Tibial artery (tissue), 4 donors: Measurements from ENCODE around the gene C10orf67.

ENCODE experiments used
- DNase-seq, 2 donors: peaks; one replicate each; pipeline ENCODE4 v3.0.0-alpha.2; 2019
- H3K27ac ChIP-seq, 2 donors: fragments of 200-600 bp; sonication (generic) in 1 of 2; 1 replicate in 1 of 2; 2 replicates in 1 of 2; pipeline ENCODE4 v1.5.1; 2018 to 2019; ENCODE audit warnings: mild to moderate bottlenecking in 1 of 2
- H3K27me3 ChIP-seq, 2 donors: fragments of 200-600 bp; sonication (generic) in 1 of 2; one replicate each; pipeline versions ENCODE4 v1.5.1 to v1.6.0; 2016 to 2019
- H3K36me3 ChIP-seq, 3 donors: fragments of 200-600 bp; sonication (generic) in 2 of 3; one replicate each; pipeline ENCODE4 v1.5.1; 2016 to 2019; ENCODE audit warnings: mild to moderate bottlenecking in 2 of 3
- H3K4me1 ChIP-seq, 4 donors: fragments of 200-600 bp; sonication (generic) in 2 of 4; 1 replicate in 3 of 4; 2 replicates in 1 of 4; pipeline ENCODE4 v1.5.1; 2016 to 2019
- H3K4me3 ChIP-seq, 2 donors: fragments of 200-600 bp; sonication (generic) in 1 of 2; 1 replicate in 1 of 2; 2 replicates in 1 of 2; pipeline ENCODE4 v1.5.1; 2018 to 2019; ENCODE audit warnings: mild to moderate bottlenecking in 2 of 2
- H3K9me3 ChIP-seq, 3 donors: fragments of 200-600 bp; sonication (generic) in 1 of 3; one replicate each; pipeline ENCODE4 v1.5.1; 2016 to 2019
- intact Hi-C: fragments of 100-400 bp; cut with DNase I; formaldehyde crosslinking; loops from one replicate; pipeline ENCODE4 v1.15.0; 2023; ENCODE audit warnings: low total_unique reads
- TF ChIP-seq, protein P1 (sequence below), 2 experiments: fragments of 200-600 bp in 1 of 2; fragments of 450-650 bp in 1 of 2; IDR thresholded peaks; one replicate each; pipeline ENCODE4 v1.5.1; 2017 to 2019; ENCODE audit warnings: antibody characterized with exemption in 2 of 2, mild to moderate bottlenecking in 1 of 2, moderate library complexity in 1 of 2

Gene C10orf67

DNA sequence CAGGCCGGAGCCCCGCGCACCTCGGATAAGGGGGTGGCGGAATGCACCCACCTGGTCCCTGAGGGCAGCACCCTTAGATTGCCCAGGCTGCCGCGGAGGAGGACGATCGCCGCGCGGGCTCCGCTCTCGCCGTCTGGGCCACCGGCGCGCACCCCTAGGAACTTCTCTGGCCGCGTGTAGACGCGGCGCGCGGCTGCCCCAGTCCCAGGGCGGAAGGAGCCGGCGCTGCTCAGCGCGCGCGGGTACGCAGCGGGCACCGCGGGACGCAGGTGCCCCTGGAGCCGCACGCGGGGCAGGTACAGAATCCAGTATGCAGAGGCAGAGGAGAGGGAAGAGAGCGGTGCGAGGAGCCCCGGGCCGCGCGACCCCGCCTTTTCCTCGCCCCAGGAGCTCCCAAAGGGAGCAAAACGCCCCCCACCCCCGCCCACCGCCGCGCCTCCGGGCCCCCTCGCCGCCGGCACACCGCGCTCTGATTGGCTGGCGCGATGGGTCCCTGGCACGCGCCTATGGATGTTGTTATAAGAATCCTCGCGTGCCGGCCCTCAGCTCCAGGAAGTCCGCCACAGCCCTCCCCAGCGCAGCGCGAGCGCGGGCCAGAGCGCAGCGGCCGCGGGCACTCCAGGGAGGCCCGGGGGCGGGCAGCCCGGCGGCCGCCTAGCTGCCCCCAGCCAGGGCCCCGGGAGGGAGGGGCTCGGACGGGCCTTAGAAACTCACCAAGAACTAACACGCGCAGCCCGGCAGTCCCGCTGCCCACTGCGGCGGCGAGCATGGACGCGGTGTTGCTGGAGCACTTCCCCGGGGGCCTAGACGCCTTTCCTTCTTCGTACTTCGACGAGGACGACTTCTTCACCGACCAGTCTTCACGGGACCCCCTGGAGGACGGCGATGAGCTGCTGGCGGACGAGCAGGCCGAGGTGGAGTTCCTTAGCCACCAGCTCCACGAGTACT lies 152.6 kb downstream of the C10orf67 start, which contains the start of gene PTF1A:
PTF1A (plus strand) TSS at position 549 of the 948 bp plus-strand sequence; CDS start at position 768, 219 bp downstream.
- Histone ChIP-seq H3K4me3 (no peak within 1 kb of the TSS), H3K27me3 (peaks cover 0 to 79% of the 10 kb centered on the region in 2 donors), H3K4me1 (peaks cover 0 to 24% (median 15%) of the 10 kb centered on the region in 4 donors), H3K36me3 (no peaks in the 10 kb centered on the region), H3K27ac (no peak within 1 kb of the TSS), H3K9me3 (no peaks in the 10 kb centered on the region)
- TF ChIP-seq, protein P1, sequence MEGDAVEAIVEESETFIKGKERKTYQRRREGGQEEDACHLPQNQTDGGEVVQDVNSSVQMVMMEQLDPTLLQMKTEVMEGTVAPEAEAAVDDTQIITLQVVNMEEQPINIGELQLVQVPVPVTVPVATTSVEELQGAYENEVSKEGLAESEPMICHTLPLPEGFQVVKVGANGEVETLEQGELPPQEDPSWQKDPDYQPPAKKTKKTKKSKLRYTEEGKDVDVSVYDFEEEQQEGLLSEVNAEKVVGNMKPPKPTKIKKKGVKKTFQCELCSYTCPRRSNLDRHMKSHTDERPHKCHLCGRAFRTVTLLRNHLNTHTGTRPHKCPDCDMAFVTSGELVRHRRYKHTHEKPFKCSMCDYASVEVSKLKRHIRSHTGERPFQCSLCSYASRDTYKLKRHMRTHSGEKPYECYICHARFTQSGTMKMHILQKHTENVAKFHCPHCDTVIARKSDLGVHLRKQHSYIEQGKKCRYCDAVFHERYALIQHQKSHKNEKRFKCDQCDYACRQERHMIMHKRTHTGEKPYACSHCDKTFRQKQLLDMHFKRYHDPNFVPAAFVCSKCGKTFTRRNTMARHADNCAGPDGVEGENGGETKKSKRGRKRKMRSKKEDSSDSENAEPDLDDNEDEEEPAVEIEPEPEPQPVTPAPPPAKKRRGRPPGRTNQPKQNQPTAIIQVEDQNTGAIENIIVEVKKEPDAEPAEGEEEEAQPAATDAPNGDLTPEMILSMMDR (IDR thresholded peaks at IDR 0.05) = no peak
- intact Hi-C loops = no loop called here
- DNase-seq = no peak

DNA sequence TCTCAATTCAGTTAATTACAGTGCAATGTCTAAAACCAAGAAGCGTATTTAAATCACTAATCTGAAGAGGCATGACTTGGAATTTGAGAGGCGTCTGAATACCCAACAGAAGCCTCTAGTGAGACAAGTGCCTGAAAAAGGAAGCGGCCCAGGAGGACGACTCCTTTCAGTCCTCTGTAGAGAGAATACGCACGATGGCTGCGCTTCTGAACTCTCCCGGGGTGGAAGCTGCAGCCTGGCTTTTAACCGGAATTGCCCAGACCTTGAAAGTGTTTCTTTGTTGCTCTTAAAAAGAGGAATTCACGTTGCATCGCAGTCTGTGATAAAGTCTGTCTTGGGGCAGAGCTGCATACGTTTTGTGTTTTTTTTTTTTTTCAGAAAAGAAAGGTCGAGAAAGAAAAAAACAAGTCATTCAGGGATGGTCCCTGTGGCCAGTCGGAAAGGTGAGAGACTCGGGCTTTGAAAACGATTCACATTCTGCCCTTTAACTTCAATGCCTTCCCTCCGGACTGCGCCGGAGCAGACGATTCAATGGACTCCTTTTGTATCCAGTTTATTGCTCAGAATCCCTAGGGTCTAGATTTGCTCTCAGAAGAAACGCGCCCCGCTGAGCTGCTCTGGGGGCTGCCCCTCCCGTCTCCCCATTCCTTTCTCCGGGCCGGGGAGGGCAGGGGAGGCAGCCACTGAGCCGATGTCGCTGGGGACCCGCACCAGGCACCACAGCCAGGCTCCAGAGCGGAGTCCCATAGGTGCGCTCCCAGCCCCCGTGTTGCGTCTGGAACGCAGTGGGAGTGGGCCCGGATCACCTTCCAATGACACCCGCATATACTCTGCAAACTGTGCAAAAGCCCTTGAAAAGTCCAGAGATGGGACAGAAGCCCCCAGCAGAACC lies 153.5 kb downstream of the C10orf67 start:
- Histone ChIP-seq H3K9me3 (no peaks in the 10 kb centered on the region), H3K27me3 (peaks cover 0 to 70% of the 10 kb centered on the region in 2 donors), H3K4me1 (peaks cover 0 to 24% (median 15%) of the 10 kb centered on the region in 4 donors), H3K36me3 (no peaks in the 10 kb centered on the region), H3K27ac (no peak overlapping the region), H3K4me3 (no peak overlapping the region)
- intact Hi-C loops = no loop called here
- no peak for DNase-seq
- TF ChIP-seq, protein P1 (IDR thresholded peaks at IDR 0.05) = no peak

DNA sequence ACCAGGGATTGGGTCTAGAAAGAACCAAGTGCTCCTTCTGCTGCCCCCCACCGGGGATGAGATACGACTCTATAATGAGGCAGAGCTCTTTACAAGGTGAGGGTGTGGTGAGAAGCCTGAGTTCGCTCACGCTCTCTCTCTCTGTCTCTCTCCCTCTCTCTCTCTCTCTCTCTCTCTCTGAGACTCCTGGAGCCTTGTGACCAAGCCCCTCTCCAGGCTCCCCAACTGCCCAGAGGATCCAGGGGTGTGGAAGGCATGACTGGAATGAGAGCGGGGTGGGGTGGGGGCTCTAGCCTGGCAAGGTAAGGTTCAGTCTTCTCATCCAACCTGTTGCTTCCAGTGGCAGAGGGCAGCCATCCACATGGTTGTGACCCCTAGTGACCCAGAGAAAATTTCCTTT lies 155.6 kb downstream of the C10orf67 start:
- TF ChIP-seq, protein P1 (IDR thresholded peaks at IDR 0.05) = no peak
- Histone ChIP-seq H3K36me3 (no peaks in the 10 kb centered on the region), H3K9me3 (no peaks in the 10 kb centered on the region), H3K4me1 (peaks cover 0 to 16% (median 12%) of the 10 kb centered on the region in 4 donors), H3K4me3 (no peak overlapping the region), H3K27ac (no peak overlapping the region), H3K27me3 (peaks cover 0 to 54% of the 10 kb centered on the region in 2 donors)
- intact Hi-C loops = no loop called here
- no peak for DNase-seq

DNA sequence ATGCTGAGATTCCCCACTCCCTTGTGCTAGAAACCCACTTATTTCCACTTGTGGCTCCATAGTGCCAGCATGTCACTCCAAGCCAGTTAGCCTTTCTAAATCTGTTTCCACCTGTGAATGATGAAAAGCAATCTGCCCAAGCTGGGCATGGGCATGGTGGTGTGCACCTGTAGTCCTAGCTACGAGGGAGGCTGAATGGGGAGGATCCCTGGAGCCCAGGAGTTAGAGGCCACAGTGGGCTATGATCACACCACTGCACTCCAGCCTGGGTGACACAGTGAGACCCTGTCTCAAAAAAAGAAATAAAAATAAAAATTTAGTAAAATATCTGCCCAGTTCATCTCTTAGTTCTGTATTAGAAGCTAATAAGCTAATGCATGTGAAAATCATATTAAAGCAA lies 157.4 kb downstream of the C10orf67 start:
- TF ChIP-seq, protein P1 (IDR thresholded peaks at IDR 0.05) = no peak
- intact Hi-C loops = no loop called here
- Histone ChIP-seq H3K36me3 (no peaks in the 10 kb centered on the region), H3K4me3 (no peak overlapping the region), H3K27ac (no peak overlapping the region), H3K9me3 (no peaks in the 10 kb centered on the region), H3K27me3 (peaks cover 0 to 38% of the 10 kb centered on the region in 2 donors), H3K4me1 (peaks cover 0 to 5% (median 4%) of the 10 kb centered on the region in 4 donors)
- no peak for DNase-seq

DNA sequence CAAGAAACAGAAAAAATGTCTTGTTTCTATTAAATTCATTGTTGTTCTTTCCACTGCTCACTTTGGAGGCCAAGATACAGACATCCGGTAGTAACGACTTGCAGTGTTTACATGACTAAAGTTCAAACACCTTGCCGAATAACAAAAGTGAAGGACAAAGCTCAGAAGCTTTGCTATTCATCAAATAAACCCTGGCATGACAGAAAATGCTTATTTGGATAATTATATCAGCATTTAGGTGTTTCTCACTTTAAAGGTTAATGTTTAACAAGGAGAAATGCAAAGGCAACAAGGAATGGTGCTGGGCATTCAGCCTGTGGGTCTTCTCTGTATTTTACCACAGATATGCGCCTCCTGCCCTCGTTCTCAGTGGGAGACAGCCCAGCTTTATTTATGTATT lies 157.9 kb downstream of the C10orf67 start:
- Histone ChIP-seq H3K9me3 (no peaks in the 10 kb centered on the region), H3K4me1 (peaks cover 0 to under 1% (median 0%) of the 10 kb centered on the region in 4 donors), H3K27ac (no peak overlapping the region), H3K27me3 (peaks cover 0 to 34% of the 10 kb centered on the region in 2 donors), H3K4me3 (no peak overlapping the region), H3K36me3 (no peaks in the 10 kb centered on the region)
- intact Hi-C loops = no loop called here
- TF ChIP-seq, protein P1 (IDR thresholded peaks at IDR 0.05) = no peak
- no peak for DNase-seq
